DOHH2 (cell line): ENCODE data around the gene TSPAN4.

ENCODE experiments used
- H3F3A ChIP-seq: fragments of 200-600 bp; sonication (generic), shearing (Covaris generic); 2 replicates; pipeline ENCODE4 v1.6.0; 2016; ENCODE audit warnings: antibody characterized with exemption, mild to moderate bottlenecking; ENCODE audit not compliant: control insufficient read depth, insufficient read depth
- H3K27ac ChIP-seq: fragments of 200-600 bp; sonication (generic); 2 replicates; pipeline ENCODE4 v1.5.1; 2014; ENCODE audit warnings: low read depth, mild to moderate bottlenecking, low read length, moderate library complexity
- H3K27me3 ChIP-seq: fragments of 200-600 bp; sonication (generic); 2 replicates; pipeline ENCODE4 v1.6.1; 2014; ENCODE audit warnings: mild to moderate bottlenecking, low read length, mixed read lengths; ENCODE audit not compliant: control insufficient read depth
- H3K36me3 ChIP-seq: fragments of 200-600 bp; sonication (generic); 2 replicates; pipeline ENCODE4 v1.6.1; 2014; ENCODE audit warnings: mild to moderate bottlenecking, low read length, moderate library complexity, mixed read lengths; ENCODE audit not compliant: control insufficient read depth
- H3K4me1 ChIP-seq: fragments of 200-600 bp; sonication (generic); 2 replicates; pipeline ENCODE4 v1.6.1; 2014; ENCODE audit warnings: mild to moderate bottlenecking, low read length, mixed read lengths; ENCODE audit not compliant: control insufficient read depth
- H3K4me2 ChIP-seq: fragments of 200-600 bp; sonication (generic); 2 replicates; pipeline ENCODE4 v1.6.0; 2014; ENCODE audit warnings: mild to moderate bottlenecking, low read length, moderate library complexity
- H3K4me3 ChIP-seq: fragments of 200-600 bp; sonication (generic); 2 replicates; pipeline ENCODE4 v1.5.1; 2014; ENCODE audit warnings: mild to moderate bottlenecking, low read length, mixed read lengths
- H3K79me2 ChIP-seq: fragments of 200-600 bp; sonication (generic); 2 replicates; pipeline ENCODE4 v1.6.1; 2014; ENCODE audit warnings: mild to moderate bottlenecking, low read length, mixed read lengths; ENCODE audit not compliant: control insufficient read depth
- H3K9me2 ChIP-seq: fragments of 200-600 bp; sonication (generic); replicated peaks from 2 replicates; pipeline ENCODE4 v1.6.1; 2014; ENCODE audit warnings: mild to moderate bottlenecking, low read length, mixed read lengths; ENCODE audit not compliant: control insufficient read depth
- H3K9me3 ChIP-seq: fragments of 200-600 bp; sonication (generic); 2 replicates; pipeline ENCODE4 v1.6.1; 2014; ENCODE audit warnings: antibody characterized with exemption, low read length, mixed read lengths; ENCODE audit not compliant: control insufficient read depth, insufficient read depth
- H4K20me1 ChIP-seq: fragments of 200-600 bp; sonication (generic); 2 replicates; pipeline ENCODE4 v1.6.0; 2014; ENCODE audit warnings: low read depth, mild to moderate bottlenecking, antibody characterized with exemption, low read length, moderate library complexity; ENCODE audit not compliant: control insufficient read depth, insufficient read depth
- EZH2phosphoT487 ChIP-seq: fragments of 200-600 bp; sonication (generic); IDR thresholded peaks from 2 replicates; pipeline ENCODE4 v1.6.1; 2017; ENCODE audit warnings: borderline replicate concordance, mild to moderate bottlenecking, antibody characterized with exemption, low read length, moderate library complexity, mixed read lengths
- TF ChIP-seq, protein P1 (sequence below): fragments of 200-600 bp; sonication (generic); IDR thresholded peaks from one replicate; pipeline ENCODE4 v1.5.1; 2014; ENCODE audit warnings: antibody characterized with exemption, mild to moderate bottlenecking, low read depth, low read length; ENCODE audit not compliant: poor library complexity, severe bottlenecking

Gene TSPAN4

GRCh38 chr11:830295-831117 is 12.1 kb upstream of the TSPAN4 start:
- Histone ChIP-seq H3K27ac (no peak overlapping the region), H3K4me1 (peaks cover 61% of the 10 kb centered on the region), H3K79me2 (no peaks in the 10 kb centered on the region), H4K20me1 (no peaks in the 10 kb centered on the region; the same call in 1 of the 2 replicates), H3K9me2 (no peaks in the 10 kb centered on the region), H3K4me2 (peak overlapping the region; percentile 62), H3K36me3 (no peaks in the 10 kb centered on the region; the same call in 1 of the 2 replicates), H3K4me3 (peak overlapping the region; percentile 41), H3K9me3 (no peaks in the 10 kb centered on the region), H3F3A (no peaks in the 10 kb centered on the region; the same call in 1 of the 2 replicates), H3K27me3 (peaks cover 81% of the 10 kb centered on the region)
- 0 out of 2 replicates have a peak, but pooled peaks have one; percentile 52 for TF ChIP-seq EZH2phosphoT487
- TF ChIP-seq, protein P1, sequence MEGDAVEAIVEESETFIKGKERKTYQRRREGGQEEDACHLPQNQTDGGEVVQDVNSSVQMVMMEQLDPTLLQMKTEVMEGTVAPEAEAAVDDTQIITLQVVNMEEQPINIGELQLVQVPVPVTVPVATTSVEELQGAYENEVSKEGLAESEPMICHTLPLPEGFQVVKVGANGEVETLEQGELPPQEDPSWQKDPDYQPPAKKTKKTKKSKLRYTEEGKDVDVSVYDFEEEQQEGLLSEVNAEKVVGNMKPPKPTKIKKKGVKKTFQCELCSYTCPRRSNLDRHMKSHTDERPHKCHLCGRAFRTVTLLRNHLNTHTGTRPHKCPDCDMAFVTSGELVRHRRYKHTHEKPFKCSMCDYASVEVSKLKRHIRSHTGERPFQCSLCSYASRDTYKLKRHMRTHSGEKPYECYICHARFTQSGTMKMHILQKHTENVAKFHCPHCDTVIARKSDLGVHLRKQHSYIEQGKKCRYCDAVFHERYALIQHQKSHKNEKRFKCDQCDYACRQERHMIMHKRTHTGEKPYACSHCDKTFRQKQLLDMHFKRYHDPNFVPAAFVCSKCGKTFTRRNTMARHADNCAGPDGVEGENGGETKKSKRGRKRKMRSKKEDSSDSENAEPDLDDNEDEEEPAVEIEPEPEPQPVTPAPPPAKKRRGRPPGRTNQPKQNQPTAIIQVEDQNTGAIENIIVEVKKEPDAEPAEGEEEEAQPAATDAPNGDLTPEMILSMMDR: no peak

DNA sequence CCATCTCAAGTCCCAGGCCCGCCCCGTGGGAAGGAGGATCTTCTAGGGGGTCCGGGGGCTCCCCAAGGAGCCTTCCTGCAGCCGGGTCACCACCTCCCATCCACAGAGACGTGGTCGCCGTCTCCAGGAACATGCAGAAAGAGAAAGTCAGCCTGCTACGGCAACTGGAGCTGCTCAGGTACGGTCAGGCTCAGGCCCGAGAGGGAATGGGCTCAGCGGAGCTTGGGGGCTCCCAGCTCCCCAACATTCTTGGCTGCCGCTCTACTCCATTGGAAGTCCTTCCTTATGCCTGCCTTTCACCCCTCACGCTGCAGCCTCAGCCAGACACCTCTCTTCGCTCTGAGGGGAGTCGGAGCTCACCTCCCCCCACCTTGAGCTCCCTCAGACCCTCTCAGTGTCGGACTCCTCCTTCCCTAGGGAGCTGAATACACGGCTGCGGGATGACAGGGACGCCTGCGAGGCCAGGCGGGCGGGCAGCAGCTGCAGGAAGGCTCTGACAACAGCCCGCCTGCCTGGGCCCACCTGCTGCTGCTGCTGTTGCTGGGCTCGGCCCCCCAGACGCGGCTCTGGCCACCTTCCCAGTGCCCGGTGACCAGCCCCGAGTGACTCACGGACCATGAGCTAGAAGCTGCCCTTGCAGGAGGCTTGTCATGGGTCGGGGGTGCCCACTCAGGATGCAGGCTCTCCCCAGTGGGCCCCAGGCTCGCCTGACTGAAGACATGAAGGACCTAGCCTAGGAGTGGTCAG is 11.4 kb upstream of the TSPAN4 start:
- Histone ChIP-seq H3K4me1 (peaks cover 60% of the 10 kb centered on the region), H3K4me3 (no peak overlapping the region), H3K27ac (no peak overlapping the region)

GRCh38 chr11:831961-832528 is 10.6 kb upstream of the TSPAN4 start:
- Histone ChIP-seq H3K27me3 (peaks cover 77% of the 10 kb centered on the region), H3K27ac (no peak overlapping the region), H3K4me3 (peak overlapping the region; percentile 45)

More for the DNA sequence above, 11.4 kb upstream of the TSPAN4 start:
- H3K9me3 ChIP-seq: no peaks in the 10 kb centered on the region
- H4K20me1 ChIP-seq: no peaks in the 10 kb centered on the region; the same call in 1 of the 2 replicates
- TF ChIP-seq, protein P1: no peak
- TF ChIP-seq EZH2phosphoT487: no peak
- no peaks in the 10 kb centered on the region for H3K79me2 ChIP-seq
- peaks cover 81% of the 10 kb centered on the region for H3K27me3 ChIP-seq
- no peaks in the 10 kb centered on the region for H3K9me2 ChIP-seq
- peak overlapping the region; percentile 62 for H3K4me2 ChIP-seq
- no peaks in the 10 kb centered on the region for H3K36me3 ChIP-seq
- no peaks in the 10 kb centered on the region; the same call in 1 of the 2 replicates for H3F3A ChIP-seq

More at GRCh38 chr11:831961-832528, 10.6 kb upstream of the TSPAN4 start:
- no peaks in the 10 kb centered on the region for H3K36me3 ChIP-seq
- H3K4me2 ChIP-seq: peak overlapping the region; percentile 62
- H3F3A ChIP-seq: no peaks in the 10 kb centered on the region; the same call in 1 of the 2 replicates
- peaks cover 52% of the 10 kb centered on the region for H3K4me1 ChIP-seq
- H3K79me2 ChIP-seq: no peaks in the 10 kb centered on the region
- H3K9me2 ChIP-seq: no peaks in the 10 kb centered on the region
- H3K9me3 ChIP-seq: no peaks in the 10 kb centered on the region
- no peaks in the 10 kb centered on the region; the same call in 1 of the 2 replicates for H4K20me1 ChIP-seq
- TF ChIP-seq, protein P1: no peak
- peak; percentile 39; the same call in 1 of the 2 replicates for TF ChIP-seq EZH2phosphoT487
